Stimulated activated CD8-positive, alpha-beta memory T cell treated with anti-CD3 and anti-CD28 coated beads, Interleukin-4, amount 100 ng/mL, for 4 hours (primary cell): ENCODE measurements around the gene KCTD7.
"Not testable (repeated sequence)": the region's sequence is repeated elsewhere in the genome, so short reads cannot be mapped to it uniquely, and the experiment has no call there.

Source experiments
- DNase-seq, 2 donors: peaks; one replicate each; pipeline ENCODE4 v3.0.0-alpha.2; 2020; ENCODE audit warnings: low read depth in 2 of 2, low spot score in 1 of 2

KCTD7 gene

GRCh38 chr7:66681491-66682349, 53.0 kb downstream of the KCTD7 start:
- DNase-seq = peak; percentile 88 to 89

- DNase-seq = no peak
These were observed 53.8 kb downstream of the KCTD7 start for GRCh38 chr7:66682350-66683093.

GRCh38 chr7:66683094-66683769, 54.6 kb downstream of the KCTD7 start:
- DNase-seq = not testable (repeated sequence)

GRCh38 chr7:66683770-66684123, 55.1 kb downstream of the KCTD7 start:
- no peak for DNase-seq

- DNase-seq = not testable (repeated sequence)
These were observed 57.0 kb downstream of the KCTD7 start for GRCh38 chr7:66685663-66686062.

- no peak for DNase-seq
These were observed 58.5 kb downstream of the KCTD7 start for GRCh38 chr7:66687186-66687585.

- DNase-seq = not testable (repeated sequence)
These were observed 59.0 kb downstream of the KCTD7 start for GRCh38 chr7:66687672-66688071.

- DNase-seq = no peak
These were observed 60.4 kb downstream of the KCTD7 start for GRCh38 chr7:66689081-66689480.

GRCh38 chr7:66693331-66693730, 64.7 kb downstream of the KCTD7 start:
- no peak for DNase-seq
